Sigmoid colon (tissue), 4 donors: Measurements from ENCODE around the gene TCAF1.
"Not testable (repeated sequence)": the region's sequence is repeated elsewhere in the genome, so short reads cannot be mapped to it uniquely, and the experiment has no call there.

Source experiments
- CTCF ChIP-seq, 4 experiments: fragments of 450-650 bp in 3 of 4; fragments of 200-600 bp in 1 of 4; IDR thresholded peaks; one replicate each; pipeline ENCODE4 v1.5.1; 2016 to 2019; ENCODE audit warnings: antibody characterized with exemption in 4 of 4, mild to moderate bottlenecking in 3 of 4, moderate library complexity in 2 of 4
- POLR2A ChIP-seq, 2 donors: fragments of 450-650 bp; IDR thresholded peaks; one replicate each; pipeline ENCODE4 v1.6.1; 2016; ENCODE audit warnings: antibody characterized with exemption in 2 of 2, mild to moderate bottlenecking in 2 of 2, moderate library complexity in 2 of 2
- POLR2AphosphoS5 ChIP-seq, 4 donors: sonication (generic); formaldehyde crosslinking; IDR thresholded peaks; one replicate each; pipeline ENCODE4 v1.6.1; 2017; ENCODE audit warnings: antibody characterized with exemption in 4 of 4

GRCh38 chr7:143817873-143818272 lies 84.1 kb downstream of the TCAF1 start:
- not testable (repeated sequence) for TF ChIP-seq CTCF, POLR2AphosphoS5, POLR2A (IDR thresholded peaks at IDR 0.05)
